ENCODE results near the gene ATRN.
A peak's percentile ranks its signal among the peaks of the same experiment; 100 is the strongest.
"Not testable (repeated sequence)": the region's sequence is repeated elsewhere in the genome, so short reads cannot be mapped to it uniquely, and the experiment has no call there.

Gene ATRN

DNA sequence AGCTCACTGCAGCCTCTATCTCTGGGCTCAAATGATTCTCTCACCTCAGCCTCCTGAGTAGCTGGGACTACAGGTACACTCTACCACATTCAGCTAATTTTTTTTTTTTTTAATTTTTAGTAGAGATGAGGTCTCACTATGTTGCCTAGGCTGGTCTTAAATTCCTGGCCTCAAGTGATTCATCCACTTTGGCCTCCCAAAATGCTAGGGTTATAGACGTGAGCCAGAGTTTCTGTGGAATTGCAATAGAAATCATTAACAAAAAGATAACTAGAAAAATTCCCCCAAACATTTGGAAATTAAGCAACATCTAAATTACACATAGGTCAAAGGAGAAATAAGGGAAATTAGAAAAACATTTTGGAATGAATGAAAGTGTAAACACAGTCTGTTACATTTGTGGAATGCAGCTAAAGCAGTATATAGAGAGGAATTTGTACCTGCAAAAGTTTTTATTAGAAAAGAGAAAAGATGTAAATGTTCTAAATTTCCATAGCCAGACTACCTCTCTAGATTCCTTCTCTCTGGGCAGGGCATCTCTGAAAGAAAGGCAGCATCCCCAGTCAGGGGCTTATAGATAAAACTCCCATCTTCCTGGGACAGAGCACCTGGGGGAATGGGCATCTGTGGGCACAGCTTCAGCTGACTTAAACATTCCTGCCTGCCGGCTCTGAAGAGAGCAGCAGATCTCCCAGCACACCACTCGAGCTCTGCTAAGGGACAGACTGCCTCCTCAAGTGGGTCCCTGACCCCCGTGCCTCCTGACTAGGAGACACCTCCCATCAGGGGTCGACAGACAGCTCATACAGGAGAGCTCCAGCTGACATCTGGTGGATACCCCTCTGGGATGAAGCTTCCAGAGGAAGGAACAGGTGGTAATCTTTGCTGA, 51.3 kb downstream of the ATRN start:
- DNase-seq, result no peak

DNA sequence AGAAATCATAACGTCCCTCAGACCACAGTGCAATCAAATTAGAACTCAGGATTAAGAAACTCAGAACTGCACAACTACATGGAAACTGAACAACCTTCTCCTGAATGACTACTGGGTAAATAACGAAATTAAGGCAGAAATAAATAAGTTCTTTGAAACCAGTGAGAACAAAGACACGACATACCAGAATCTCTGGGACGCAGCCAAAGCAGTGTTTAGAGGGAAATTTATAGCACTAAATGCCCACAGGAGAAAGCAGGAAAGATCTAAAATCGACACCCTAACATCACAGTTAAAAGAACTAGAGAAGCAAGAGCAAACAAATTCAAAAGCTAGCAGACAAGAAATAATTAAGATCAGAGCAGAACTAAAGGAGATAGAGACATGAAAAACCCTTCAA, 53.9 kb downstream of the ATRN start:
- not testable (repeated sequence) for DNase-seq

GRCh38 chr20:3532089-3532615, 61.3 kb downstream of the ATRN start:
- no peak for DNase-seq

DNA sequence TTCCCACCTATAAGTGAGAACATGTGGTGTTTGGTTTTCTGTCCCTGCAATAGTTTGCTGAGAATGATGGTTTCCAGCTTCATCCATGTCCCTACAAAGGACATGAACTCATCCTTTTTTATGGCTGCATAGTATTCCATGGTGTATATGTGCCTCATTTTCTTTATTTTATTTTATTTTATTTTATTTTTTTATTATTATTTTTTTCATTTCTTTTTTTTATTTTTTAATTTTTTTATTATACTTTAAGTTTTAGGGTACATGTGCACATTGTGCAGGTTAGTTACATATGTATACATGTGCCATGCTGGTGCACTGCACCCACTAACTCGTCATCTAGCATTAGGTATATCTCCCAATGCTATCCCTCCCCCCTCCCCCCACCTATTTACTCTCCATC, 66.9 kb downstream of the ATRN start:
- not testable (repeated sequence) for DNase-seq

DNA sequence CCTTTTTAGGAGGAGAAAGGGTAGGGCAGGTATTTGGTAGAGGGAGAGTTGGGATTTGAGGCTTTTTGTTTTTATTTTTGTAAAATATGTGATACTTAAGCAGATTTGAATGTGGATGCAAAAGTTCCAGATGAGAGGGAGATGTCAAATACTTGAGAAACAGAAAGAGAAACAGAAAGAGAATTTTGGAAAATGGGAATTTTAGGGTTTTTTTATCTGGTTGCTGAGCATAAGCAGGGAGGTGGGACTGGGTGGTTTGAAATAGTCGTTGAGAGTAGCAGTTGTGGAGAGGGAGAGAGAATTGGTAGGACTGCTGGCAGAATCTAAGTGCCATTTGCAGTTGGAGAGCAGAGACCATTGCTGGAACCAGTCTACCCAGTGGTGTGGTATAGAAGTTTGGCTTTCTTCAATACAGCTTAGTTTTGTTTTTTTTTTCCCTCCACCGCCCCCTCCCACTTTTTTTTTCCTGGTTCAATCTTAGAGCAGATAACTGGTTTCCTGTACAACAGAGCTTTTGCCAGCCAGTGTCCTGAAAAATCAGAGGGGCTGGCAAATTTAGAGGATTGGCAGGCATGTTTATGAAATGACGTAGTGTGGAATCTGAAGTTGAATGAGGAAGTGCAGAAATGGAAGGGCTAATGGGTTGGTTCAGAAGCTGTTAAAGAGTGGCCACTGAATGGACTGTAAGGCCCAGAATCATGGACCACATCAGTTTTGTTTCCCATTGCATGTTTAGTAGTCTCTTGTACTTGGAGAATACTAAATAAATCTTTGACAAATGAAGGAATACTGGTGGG, 68.7 kb downstream of the ATRN start:
- DNase-seq, result no peak

DNA sequence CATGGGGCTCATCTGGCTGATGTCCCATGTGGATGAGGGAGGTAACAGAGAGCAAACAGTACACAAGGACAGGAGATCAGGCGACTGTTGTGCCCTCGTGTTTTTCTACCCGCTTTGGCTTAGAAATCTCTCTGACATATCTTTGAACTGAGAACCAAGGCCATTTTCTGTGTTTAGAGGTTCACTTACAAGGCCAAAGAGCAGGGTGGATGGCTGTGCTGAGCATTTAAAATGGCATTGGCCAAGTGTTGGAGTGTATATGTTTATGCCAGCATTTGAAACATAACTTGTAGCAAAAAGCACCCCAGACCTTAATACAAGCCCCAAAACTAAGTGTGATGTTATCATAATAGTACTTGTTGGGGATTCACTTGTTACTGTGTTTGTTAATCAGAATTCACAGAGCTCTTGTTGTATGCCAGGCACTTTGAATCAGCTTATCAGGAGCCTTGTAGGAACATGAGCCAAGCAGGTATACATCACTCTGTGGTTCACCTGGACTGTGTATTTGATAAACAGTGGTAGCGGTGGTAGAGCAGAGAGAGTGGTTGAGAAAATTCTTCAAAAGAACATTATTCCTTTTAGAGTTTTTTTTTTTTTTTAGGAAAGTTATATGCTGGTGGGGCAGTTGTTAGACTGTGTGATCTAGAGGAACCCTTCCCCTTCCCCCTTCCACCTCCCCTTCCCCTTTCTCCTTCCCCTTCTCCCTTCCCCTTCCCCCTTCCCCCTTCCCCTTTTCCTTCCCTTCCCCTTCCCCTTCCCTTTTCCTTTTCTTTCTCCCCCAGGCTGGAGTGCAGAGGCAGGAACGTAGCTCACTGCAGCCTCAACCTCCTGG, 71.3 kb downstream of the ATRN start:
- DNase-seq, result no peak

DNA sequence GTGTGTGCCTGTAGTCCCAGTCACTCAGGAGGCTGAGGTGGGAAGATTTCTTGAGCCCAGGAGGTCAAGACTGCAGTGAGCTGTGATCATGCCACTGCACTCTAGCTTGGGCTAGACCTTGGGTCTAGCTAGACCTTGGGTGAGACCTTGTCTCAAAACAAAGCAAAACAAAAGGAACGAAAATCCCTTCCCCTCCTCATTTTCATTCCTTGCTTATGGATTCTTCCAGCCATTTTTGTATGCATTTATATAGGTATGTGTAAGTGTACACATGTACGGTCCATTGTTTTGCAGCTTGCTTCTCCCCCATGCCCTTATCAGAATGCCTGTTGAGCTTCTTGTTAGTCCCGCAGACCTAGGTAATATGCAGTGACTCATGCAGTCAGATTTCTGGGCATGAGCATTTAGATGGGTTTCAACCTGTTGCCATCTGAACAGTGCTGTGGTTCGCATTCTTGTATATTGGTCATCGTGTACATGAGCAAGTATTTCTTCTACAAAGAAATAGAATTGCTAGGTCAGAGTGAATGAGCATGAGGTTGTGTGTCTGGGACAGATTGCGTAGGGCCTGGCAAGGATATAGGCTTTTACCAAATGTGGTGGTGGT, 73.2 kb downstream of the ATRN start:
- DNase-seq, result no peak

GRCh38 chr20:3545401-3545925, 74.6 kb downstream of the ATRN start:
- DNase-seq, result no peak

GRCh38 chr20:3547906-3548305, 77.1 kb downstream of the ATRN start:
- DNase-seq, result no peak

DNA sequence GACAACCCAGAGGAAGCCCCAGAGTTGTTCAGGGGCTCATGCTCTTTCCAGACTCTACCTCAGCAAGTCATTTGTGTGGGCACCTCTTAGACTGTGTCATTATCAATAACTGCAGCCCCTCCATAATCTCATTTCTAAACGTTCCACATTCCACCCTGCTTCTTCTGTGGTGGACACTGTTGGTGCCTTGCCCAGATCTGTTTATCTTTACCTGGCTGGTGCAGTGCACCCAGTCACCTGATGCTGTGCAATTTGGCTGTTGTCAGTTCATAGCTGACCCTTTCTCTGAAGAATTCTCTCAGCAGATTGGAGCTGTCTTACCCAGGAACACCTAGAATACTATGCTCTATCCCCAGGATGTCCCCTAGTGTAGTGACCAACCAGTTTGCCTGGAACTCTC, 80.0 kb downstream of the ATRN start:
- DNase-seq, result no peak

- DNase-seq, result no peak
These were observed 81.0 kb downstream of the ATRN start for GRCh38 chr20:3551681-3552434.

DNA sequence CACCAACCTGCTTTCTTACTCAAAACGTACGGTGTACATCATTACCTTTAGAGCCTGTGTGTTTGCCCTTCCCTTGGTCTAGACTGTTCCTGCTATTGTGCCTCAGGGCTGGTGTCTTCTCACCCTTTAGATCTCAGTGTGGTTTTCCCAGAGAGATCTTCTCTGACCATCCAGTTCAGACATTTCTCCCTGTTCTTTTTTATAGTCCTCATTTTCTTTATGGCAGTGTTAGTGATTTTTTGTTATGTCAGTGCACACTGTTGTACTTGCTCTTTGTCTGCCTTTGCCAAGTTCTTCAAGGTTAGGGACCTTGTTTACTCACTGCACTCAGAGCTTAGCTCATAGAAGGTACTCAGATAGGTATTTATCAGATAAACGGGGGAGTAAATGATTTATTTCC, 82.8 kb downstream of the ATRN start:
- DNase-seq, result no peak

DNA sequence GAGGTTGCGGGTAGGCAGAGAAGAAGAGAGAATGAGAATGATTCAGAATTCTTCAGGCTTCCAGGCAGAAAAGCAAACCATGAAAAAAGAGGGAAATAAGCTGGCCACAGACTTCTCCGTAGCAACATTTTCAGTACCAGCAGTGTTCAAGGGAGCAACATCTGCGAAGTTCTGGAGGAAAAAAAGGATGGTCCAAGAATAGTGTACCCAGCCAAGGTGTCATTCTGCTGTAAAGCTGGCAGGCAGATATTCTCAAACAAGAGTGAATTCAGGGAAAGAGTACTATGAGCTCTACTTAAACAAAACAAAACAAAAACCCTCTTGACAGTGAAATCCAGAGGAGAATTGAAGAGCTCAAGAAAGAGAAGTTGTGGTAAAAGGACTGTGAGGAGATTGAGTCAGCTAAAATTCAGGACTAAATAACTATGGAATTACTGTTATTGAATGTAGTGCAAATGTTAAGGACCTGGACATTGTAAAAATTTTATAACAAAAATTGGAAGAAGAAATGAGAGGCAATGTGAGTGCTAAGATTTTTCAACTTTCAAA, 86.5 kb downstream of the ATRN start:
- DNase-seq, result no peak

GRCh38 chr20:3559231-3559630, 88.4 kb downstream of the ATRN start:
- DNase-seq, result no peak

GRCh38 chr20:3559637-3560036, 88.8 kb downstream of the ATRN start:
- DNase-seq, result no peak

DNA sequence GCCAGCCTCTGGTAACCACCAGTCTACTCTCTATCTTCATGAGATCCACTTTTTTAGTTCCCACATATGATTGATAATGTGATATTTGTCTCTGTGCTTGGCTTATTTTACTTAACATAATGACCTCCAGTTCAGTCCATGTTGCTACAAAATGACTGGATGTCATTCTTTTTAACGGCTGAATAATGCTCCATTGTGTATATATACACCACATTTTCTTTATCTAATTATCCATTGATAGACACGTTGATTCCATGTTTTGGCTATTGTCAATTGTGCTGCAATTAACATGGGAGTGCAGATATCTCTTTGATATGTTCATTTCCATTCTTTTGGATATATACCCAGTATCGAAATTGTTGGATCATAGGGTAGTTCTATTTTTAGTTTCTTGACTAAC, 89.3 kb downstream of the ATRN start:
- DNase-seq, result no peak

GRCh38 chr20:3560578-3560977, 89.8 kb downstream of the ATRN start:
- no peak for DNase-seq

DNA sequence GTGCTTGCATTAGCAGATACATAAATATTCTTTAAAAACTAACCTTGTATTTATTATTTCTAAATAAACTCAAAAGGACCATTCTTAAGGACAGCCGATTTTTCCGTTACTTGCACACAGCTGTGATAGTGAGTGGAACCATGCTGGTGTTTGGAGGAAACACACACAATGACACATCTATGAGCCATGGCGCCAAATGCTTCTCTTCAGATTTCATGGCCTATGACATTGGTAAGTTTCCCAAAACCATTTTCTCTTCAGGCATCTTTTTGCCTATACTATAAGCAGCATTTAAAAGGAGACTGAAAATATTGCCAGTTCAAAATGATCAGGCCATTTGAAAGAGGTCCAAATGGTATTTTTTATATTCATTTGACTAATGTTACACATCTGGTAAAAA, 92.3 kb downstream of the ATRN start:
- no peak for DNase-seq

- DNase-seq, result peak; percentile 53
These were observed 92.8 kb downstream of the ATRN start for GRCh38 chr20:3563548-3564177.

GRCh38 chr20:3565851-3566250, 95.0 kb downstream of the ATRN start:
- DNase-seq, result no peak

- DNase-seq, result no peak
These were observed 101.3 kb downstream of the ATRN start for GRCh38 chr20:3572151-3572550.

All from NCI-H2171 (cell line).